Right atrium auricular region (tissue), 2 donors: Measurements from ENCODE around the gene NDRG3. TPM values are rescaled to one million over a fixed set of nuclear protein-coding genes. Genes with fewer than 3 reads are reported as not detected.
"Not testable (repeated sequence)": the region's sequence is repeated elsewhere in the genome, so short reads cannot be mapped to it uniquely, and the experiment has no call there.

Source experiments
- DNase-seq: peaks from one replicate; pipeline ENCODE4 v3.0.0-alpha.2; 2019; ENCODE audit warnings: low spot score
- H3K27ac ChIP-seq, 2 donors: fragments of 200-600 bp; sonication (generic); 1 replicate in 1 of 2; 2 replicates in 1 of 2; pipeline ENCODE4 v1.5.1; 2016 to 2019
- H3K27me3 ChIP-seq, 2 donors: fragments of 200-600 bp; sonication (generic); one replicate each; pipeline versions ENCODE4 v1.5.1 to v1.6.0; 2017 to 2019
- H3K36me3 ChIP-seq: fragments of 200-600 bp; sonication (generic); one replicate; pipeline ENCODE4 v1.5.1; 2016
- H3K4me1 ChIP-seq, 2 donors: fragments of 200-600 bp; sonication (generic); one replicate each; pipeline versions ENCODE4 v1.5.1 to v1.6.0; 2017 to 2019
- H3K4me3 ChIP-seq, 2 donors: fragments of 200-600 bp; sonication (generic); 1 replicate in 1 of 2; 2 replicates in 1 of 2; pipeline ENCODE4 v1.5.1; 2017 to 2019; ENCODE audit warnings: mild to moderate bottlenecking in 1 of 2, moderate library complexity in 1 of 2
- H3K9me3 ChIP-seq, 2 donors: fragments of 200-600 bp; sonication (generic); one replicate each; pipeline ENCODE4 v1.5.1; 2019
- CTCF ChIP-seq, 2 donors: fragments of 200-600 bp; sonication (generic); IDR thresholded peaks; one replicate each; pipeline ENCODE4 v1.5.1; 2019; ENCODE audit warnings: antibody characterized with exemption in 2 of 2
- total RNA-seq, 2 donors: library from RNA; depleted of rRNA; stranded (reverse); fragments of >200 nt; gene quantifications; one replicate each; pipeline ENCODE4 v1.1.0, GENCODE V29; 2016

NDRG3 gene
- total RNA-seq, 2 donors from 2014 or later: 19.7 to 33.9 TPM

DNA sequence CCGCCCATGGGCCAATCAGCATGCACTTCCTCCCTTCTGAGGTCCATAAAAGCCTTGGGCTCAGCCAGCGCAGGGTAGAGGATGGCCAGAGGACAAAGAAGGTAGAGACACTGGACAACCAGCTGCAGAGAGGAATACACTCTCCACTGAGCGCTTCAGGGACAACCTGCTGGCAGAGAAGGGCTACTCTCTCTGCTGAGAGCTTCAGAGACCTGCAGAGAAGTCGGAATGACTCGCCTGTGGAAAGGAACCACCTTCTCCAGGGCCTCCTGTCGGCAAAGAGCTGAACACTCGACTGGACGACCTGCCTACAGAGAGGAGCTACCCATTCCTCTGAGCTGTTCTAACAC, 68.5 kb downstream of the NDRG3 start:
- Histone ChIP-seq H3K27ac (no peak overlapping the region), H3K4me1 (no peaks in the 10 kb centered on the region), H3K4me3 (no peak overlapping the region), H3K9me3 (no peaks in the 10 kb centered on the region), H3K27me3 (no peaks in the 10 kb centered on the region), H3K36me3 (peaks cover 53% of the 10 kb centered on the region)
- TF ChIP-seq CTCF (IDR thresholded peaks at IDR 0.05): no peak
- DNase-seq: no peak

DNA sequence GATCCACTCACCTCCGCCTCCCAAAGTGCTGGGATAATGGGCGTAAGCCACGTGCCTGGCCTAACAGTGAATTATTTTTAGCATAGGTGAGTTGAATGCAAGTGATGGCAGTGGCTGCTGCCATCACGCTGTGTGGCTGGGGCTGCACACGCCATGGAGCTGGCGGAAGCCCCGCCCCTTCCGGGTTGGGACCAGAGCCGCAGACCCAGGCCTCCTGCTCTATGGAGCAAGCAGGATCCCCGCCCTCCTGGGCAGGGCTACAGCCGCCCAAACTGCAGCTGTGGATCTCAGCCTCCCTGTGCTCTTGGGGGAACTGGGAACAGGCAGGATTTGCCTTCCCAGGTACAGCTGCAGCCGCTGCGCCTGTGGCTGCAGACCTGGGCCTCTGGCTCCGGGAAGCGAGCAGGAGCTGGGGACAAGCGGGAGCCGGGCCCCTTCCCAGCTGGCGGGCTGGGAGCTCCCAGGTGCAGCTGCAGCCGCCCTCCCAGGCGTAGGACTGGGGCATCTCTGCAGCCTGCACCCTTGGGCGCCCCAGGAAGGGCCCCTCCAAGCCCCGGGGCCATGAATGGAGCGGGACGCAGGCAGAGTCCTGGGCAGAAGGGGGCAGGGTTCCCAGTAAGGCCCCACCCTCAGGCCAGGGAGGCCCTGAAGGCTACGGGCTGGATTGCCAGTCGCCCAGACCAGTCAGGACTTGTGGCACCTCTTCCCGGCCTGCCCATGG, 69.0 kb downstream of the NDRG3 start:
- H3K36me3 ChIP-seq: peaks cover 48% of the 10 kb centered on the region
- TF ChIP-seq CTCF (IDR thresholded peaks at IDR 0.05): no peak
- no peak for DNase-seq
- no peaks in the 10 kb centered on the region for H3K9me3 ChIP-seq
- no peaks in the 10 kb centered on the region for H3K4me1 ChIP-seq
- H3K27me3 ChIP-seq: no peaks in the 10 kb centered on the region
- H3K4me3 ChIP-seq: no peak overlapping the region
- no peak overlapping the region for H3K27ac ChIP-seq

DNA sequence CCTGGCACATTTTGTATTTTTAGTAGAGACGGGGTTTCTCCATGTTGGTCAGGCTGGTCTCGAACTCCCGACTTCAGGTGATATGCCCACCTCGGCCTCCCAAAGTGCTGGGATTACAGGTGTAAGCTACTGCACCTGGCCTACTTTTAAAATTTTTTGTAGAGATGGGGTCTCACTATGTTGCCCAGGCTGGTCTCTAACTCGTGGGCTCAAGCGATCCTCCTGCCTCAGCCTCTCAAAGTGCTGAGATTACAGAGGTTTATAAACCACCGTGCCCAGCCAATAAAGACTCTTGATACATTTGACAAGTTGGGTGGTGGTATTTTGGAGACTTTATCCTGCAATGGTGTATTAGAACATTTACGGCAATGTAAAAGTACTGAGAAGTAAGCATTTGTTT, 70.3 kb downstream of the NDRG3 start:
- not testable (repeated sequence) for H3K4me3 ChIP-seq, H3K4me1 ChIP-seq, DNase-seq, H3K9me3 ChIP-seq, H3K27me3 ChIP-seq, H3K27ac ChIP-seq
- H3K36me3 ChIP-seq: peaks cover 47% of the 10 kb centered on the region

DNA sequence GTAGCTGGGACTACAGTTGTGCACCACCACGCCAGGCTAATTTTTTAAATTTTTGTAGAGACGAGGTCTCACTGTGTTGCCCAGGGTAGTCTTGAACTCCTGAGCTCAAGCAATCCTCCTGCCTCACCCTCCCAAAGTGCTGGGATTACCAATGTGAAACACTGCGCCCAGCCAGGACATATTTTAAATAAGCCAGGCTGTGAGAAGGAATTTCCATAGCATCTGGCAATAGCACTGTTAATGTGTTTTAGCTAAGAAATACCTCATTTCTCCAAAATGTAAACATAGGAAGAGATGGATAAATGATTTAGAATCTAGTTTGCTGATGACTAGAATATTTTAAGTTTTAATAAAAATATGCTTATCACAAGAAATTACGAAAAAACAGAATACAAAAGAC, 72.9 kb downstream of the NDRG3 start:
- DNase-seq: no peak
- Histone ChIP-seq H3K36me3 (peaks cover 38% of the 10 kb centered on the region), H3K4me1 (no peaks in the 10 kb centered on the region), H3K27me3 (no peaks in the 10 kb centered on the region), H3K9me3 (no peaks in the 10 kb centered on the region), H3K4me3 (no peak overlapping the region), H3K27ac (no peak overlapping the region)
- no peak for TF ChIP-seq CTCF (IDR thresholded peaks at IDR 0.05)

DNA sequence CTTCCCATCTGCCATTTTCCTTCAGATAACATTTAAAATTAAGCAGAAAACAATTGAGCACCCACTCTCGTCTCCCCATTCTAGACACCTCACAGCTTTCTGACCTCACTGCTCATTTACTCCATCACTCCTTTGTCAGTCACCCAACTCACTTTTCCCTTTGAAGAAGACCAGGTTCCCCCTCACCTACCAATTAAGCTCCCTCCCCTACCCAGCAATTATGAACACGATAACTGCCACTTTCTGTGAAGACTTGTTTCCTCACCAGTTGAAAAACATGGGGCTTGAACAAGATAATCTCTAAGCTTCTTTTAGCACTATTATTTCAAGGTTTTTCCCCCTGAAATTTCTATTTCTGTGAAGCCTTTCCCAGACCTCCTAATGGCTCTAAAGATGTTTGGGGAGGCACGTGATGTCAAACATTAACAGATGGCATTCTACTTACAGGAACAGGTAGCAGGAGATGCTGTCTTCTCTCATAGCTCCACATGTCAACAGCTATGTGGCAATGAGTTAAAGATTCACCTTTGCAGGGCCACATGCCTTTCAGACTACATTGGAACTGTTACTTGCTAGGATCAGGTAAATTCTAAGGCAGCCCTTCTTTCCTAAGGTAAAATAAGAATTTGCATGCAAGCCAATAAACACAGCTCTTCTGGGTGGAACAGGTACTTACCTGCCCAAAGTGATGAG, 75.1 kb downstream of the NDRG3 start:
- TF ChIP-seq CTCF (IDR thresholded peaks at IDR 0.05): no peak
- H3K4me3 ChIP-seq: no peak overlapping the region
- H3K27ac ChIP-seq: no peak overlapping the region
- DNase-seq: no peak
- no peaks in the 10 kb centered on the region for H3K4me1 ChIP-seq
- H3K9me3 ChIP-seq: no peaks in the 10 kb centered on the region
- H3K36me3 ChIP-seq: peaks cover 41% of the 10 kb centered on the region
- no peaks in the 10 kb centered on the region for H3K27me3 ChIP-seq

DNA sequence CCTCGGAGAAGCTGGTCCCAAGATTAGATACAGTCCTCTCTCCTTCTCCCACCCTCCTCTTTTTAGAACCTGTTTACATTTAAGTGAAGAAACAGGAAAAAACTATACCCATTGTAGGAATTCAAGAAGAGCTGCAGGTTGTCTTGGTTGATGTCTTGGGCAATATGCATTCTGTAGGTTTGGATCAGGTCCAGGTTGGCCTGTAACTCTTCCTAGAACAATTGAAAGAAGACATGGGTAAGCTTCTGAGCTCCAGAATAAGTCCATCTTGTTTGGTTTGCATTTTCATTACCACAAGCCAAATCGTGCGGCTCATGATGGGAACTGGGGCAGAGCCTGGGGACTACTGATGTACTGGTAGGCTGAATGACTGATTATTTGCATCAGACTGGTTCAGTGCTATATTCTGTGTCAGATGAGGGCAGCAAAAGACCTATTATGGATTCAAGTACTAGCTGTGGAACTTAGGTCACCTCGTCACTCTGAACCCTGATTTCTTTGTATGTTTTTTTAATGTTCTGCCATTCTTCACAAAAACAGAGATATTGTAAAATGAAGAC, 79.6 kb downstream of the NDRG3 start:
- Histone ChIP-seq H3K27ac (no peak overlapping the region), H3K27me3 (no peaks in the 10 kb centered on the region), H3K36me3 (peaks cover 75% of the 10 kb centered on the region), H3K9me3 (no peaks in the 10 kb centered on the region), H3K4me1 (no peaks in the 10 kb centered on the region), H3K4me3 (no peak overlapping the region)
- DNase-seq: no peak
- TF ChIP-seq CTCF (IDR thresholded peaks at IDR 0.05): no peak
